Activated CD8-positive, alpha-beta T cell treated with anti-CD3 and anti-CD28 coated beads, Interleukin-2, amount 10 ng/mL, durations not matched to agents 7 days and 5 days (primary cell): ENCODE measurements around the gene PTX4. TPM values are rescaled to one million over a fixed set of nuclear protein-coding genes. Genes with fewer than 3 reads are reported as not detected.

Experiments used
- ATAC-seq: fragments of 150-1000 bp; cut with Tn5 transposase; one replicate; pipeline ENCODE4 v1.10.0; 2021; ENCODE audit warnings: moderate library complexity
- CTCF ChIA-PET: fragments of 350-600 bp; sonication (Branson Sonifier 250); formaldehyde crosslinking; loops from one replicate; lab custom pipeline; 2021; ENCODE audit warnings: antibody characterized with exemption; lab: Charles Lee
- POLR2A ChIA-PET: fragments of 350-600 bp; sonication (Branson Sonifier 250); formaldehyde crosslinking; loops from one replicate; lab custom pipeline; 2021; ENCODE audit warnings: antibody characterized with exemption; lab: Charles Lee
- DNase-seq: peaks from one replicate; pipeline ENCODE4 v3.0.0-alpha.2; 2020
- H3K27ac Mint-ChIP-seq: one replicate; pipeline ENCODE4 v1.8.0; 2021; ENCODE audit warnings: mild to moderate bottlenecking, mixed read lengths
- H3K27me3 Mint-ChIP-seq: one replicate; pipeline ENCODE4 v1.8.0; 2021; ENCODE audit warnings: low read depth, mixed read lengths
- H3K36me3 Mint-ChIP-seq: one replicate; pipeline ENCODE4 v1.8.0; 2021; ENCODE audit warnings: low read depth, mixed read lengths
- H3K4me1 Mint-ChIP-seq: one replicate; pipeline ENCODE4 v1.8.0; 2021; ENCODE audit warnings: low read depth, mixed read lengths
- H3K4me3 Mint-ChIP-seq: one replicate; pipeline ENCODE4 v1.8.0; 2021; ENCODE audit warnings: mild to moderate bottlenecking, mixed read lengths
- H3K9me3 Mint-ChIP-seq: one replicate; pipeline ENCODE4 v1.8.0; 2022; ENCODE audit warnings: mixed read lengths; ENCODE audit not compliant: insufficient read depth
- total RNA-seq, 2 experiments: library from RNA; stranded (reverse); gene quantifications; one replicate each; pipeline ENCODE4 v1.2.3, GENCODE V29; 2021

PTX4 gene, protein sequence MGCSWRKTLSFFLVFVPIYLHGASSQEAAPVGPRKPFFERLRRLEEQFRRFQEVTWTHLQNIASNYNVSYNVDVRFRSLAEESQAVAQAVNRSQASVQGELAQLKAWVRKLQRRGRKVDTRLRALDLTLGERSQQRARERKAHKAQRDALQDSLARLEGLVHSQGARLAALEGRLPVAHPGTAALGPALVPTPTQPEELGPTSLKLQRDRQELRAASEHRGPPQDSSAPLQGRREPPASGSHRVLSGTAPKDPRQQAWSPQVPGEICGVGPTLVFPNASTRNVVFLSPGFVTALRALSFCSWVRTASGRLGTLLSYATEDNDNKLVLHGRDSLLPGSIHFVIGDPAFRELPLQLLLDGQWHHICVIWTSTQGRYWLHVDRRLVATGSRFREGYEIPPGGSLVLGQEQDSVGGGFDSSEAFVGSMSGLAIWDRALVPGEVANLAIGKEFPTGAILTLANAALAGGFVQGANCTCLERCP
- not detected for total RNA-seq

DNA sequence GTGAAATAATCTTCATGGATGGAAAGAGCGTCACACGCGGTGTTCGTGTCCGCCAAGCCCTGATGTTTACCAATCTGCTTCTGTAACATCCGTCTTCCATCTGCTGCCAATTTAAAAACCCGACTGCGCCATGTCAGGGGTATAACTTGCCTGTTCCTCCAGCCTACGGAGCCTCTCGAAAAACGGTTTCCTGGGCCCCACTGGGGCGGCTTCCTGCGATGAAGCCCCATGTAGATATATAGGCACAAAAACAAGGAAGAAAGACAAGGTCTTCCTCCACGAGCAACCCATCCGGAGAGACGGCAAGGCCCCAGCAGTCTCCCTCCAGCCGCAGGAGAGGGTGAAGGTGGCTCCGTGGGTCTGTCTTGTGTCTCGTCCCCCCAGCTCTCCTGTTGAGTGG is at the start of gene PTX4:
Gene PTX4, minus strand, starts transcription at position 326 of the 400 bp plus-strand sequence. Its CDS starts 35 bp downstream, at position 291.
- Mint-ChIP-seq H3K4me1 (peaks cover 10% of the 10 kb centered on the region), H3K27ac (no peak within 1 kb of the TSS), H3K4me3 (no peak within 1 kb of the TSS), H3K27me3 (no peaks in the 10 kb centered on the region), H3K9me3 (no peaks in the 10 kb centered on the region), H3K36me3 (no peaks in the 10 kb centered on the region)
- ChIA-PET POLR2A (interaction anchor here (0.8 kb wide), 1 partner anchor 65 kb away, joined by 4 read pairs; no protein-coding TSS in a partner anchor), CTCF (no interaction called here)
- no peak for ATAC-seq
- DNase-seq: no peak

DNA sequence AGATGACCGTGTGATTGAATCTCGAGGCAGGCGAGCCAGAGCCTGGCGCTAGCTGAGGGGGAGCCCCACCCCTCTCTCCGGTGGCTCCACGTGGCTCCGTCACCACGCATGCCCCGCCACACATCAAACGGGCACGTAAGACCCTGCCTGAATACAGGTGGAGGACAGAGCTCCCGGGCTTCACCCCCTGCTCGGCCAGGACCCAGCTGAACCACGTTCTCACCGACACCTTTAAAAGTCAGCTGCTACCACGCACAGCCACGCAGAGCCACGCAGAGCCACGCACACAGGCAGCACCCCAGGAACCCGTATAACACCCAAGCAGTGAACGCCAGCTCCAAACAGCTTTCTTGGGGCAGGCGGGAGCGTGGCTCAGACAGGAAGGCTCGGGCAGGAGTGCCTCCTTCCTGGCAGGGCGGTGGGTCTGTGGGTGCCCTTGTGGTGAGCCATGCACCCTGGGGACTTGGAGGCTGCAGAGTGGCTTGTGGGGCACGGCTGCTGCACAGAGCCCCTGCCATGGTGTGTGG is 49.1 kb upstream of the PTX4 start:
- Mint-ChIP-seq H3K4me3 (peak overlapping the region; percentile 90), H3K36me3 (peaks cover 64% of the 10 kb centered on the region), H3K27ac (peak overlapping the region; percentile 83), H3K9me3 (no peaks in the 10 kb centered on the region), H3K4me1 (peaks cover 64% of the 10 kb centered on the region), H3K27me3 (no peaks in the 10 kb centered on the region)
- no peak for ATAC-seq
- ChIA-PET POLR2A (interaction anchor here (1.2 to 1.5 kb wide), 4 partner anchors 10 to 117 kb away, joined by 3 to 7 read pairs (median 4); partner anchors contain the start of genes TELO2 and UQCC4), CTCF (interaction anchor here (1.1 kb wide), 1 partner anchor 10 kb away, joined by 3 read pairs; no protein-coding TSS in a partner anchor)
- peak; percentile 58 for DNase-seq

- no peaks in the 10 kb centered on the region for H3K9me3 Mint-ChIP-seq
Measured at GRCh38 chr16:1537138-1537577, 48.4 kb upstream of the PTX4 start.

DNA sequence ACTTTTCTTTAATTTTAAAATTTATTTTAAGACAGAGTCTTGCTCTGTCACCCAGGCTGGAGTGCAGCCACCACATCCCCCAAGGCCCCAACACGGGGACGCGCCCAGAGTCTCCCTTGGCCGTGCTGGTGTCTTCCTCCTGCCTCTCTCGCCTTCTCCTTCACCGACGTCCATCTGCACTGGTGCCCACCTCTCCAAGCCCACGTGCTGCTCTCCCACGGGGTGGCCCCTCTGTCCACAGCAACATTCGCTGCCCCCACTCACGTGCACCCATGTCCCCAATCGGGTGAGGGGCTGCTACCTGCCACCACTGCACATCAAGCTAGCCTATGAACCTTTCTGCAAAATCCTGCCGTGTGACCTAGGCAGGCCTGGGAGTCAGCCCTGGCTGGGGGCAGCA is 47.9 kb upstream of the PTX4 start:
- Mint-ChIP-seq H3K36me3 (peaks cover 52% of the 10 kb centered on the region), H3K27me3 (no peaks in the 10 kb centered on the region), H3K4me3 (peak overlapping the region; percentile 90), H3K9me3 (no peaks in the 10 kb centered on the region), H3K27ac (peak overlapping the region; percentile 76), H3K4me1 (peaks cover 59% of the 10 kb centered on the region)
- POLR2A ChIA-PET: interaction anchor here (0.6 kb wide), 1 partner anchor 248 kb away, joined by 3 read pairs; no protein-coding TSS in a partner anchor
- CTCF ChIA-PET: interaction anchor here (0.9 kb wide), 1 partner anchor 21 kb away, joined by 3 read pairs; no protein-coding TSS in a partner anchor
- no peak for DNase-seq
- no peak for ATAC-seq

More at GRCh38 chr16:1537138-1537577, 48.4 kb upstream of the PTX4 start:
- Mint-ChIP-seq H3K27me3 (no peaks in the 10 kb centered on the region), H3K36me3 (peaks cover 58% of the 10 kb centered on the region), H3K4me1 (peaks cover 63% of the 10 kb centered on the region), H3K27ac (peak overlapping the region; percentile 76), H3K4me3 (peak overlapping the region; percentile 90)
- ChIA-PET CTCF (no interaction called here), POLR2A (no interaction called here)
- DNase-seq (no peak), ATAC-seq (no peak)

- DNase-seq (peak; percentile 51), ATAC-seq (peak; percentile 40)
- CTCF ChIA-PET: interaction anchor here (0.7 to 2.1 kb wide), 5 partner anchors 8 to 170 kb away, joined by 3 to 6 read pairs (median 3); partner anchors contain the start of gene MAPK8IP3
- peak overlapping the region; percentile 90 for H3K4me3 Mint-ChIP-seq
- H3K9me3 Mint-ChIP-seq: no peaks in the 10 kb centered on the region
- POLR2A ChIA-PET: interaction anchor here (1.0 kb wide), 1 partner anchor 114 kb away, joined by 3 read pairs; no protein-coding TSS in a partner anchor
- peak overlapping the region; percentile 83 for H3K27ac Mint-ChIP-seq
- peaks cover 55% of the 10 kb centered on the region for H3K4me1 Mint-ChIP-seq
- no peaks in the 10 kb centered on the region for H3K27me3 Mint-ChIP-seq
- peaks cover 49% of the 10 kb centered on the region for H3K36me3 Mint-ChIP-seq
Measured at GRCh38 chr16:1535391-1536291, 46.9 kb upstream of the PTX4 start.

DNA sequence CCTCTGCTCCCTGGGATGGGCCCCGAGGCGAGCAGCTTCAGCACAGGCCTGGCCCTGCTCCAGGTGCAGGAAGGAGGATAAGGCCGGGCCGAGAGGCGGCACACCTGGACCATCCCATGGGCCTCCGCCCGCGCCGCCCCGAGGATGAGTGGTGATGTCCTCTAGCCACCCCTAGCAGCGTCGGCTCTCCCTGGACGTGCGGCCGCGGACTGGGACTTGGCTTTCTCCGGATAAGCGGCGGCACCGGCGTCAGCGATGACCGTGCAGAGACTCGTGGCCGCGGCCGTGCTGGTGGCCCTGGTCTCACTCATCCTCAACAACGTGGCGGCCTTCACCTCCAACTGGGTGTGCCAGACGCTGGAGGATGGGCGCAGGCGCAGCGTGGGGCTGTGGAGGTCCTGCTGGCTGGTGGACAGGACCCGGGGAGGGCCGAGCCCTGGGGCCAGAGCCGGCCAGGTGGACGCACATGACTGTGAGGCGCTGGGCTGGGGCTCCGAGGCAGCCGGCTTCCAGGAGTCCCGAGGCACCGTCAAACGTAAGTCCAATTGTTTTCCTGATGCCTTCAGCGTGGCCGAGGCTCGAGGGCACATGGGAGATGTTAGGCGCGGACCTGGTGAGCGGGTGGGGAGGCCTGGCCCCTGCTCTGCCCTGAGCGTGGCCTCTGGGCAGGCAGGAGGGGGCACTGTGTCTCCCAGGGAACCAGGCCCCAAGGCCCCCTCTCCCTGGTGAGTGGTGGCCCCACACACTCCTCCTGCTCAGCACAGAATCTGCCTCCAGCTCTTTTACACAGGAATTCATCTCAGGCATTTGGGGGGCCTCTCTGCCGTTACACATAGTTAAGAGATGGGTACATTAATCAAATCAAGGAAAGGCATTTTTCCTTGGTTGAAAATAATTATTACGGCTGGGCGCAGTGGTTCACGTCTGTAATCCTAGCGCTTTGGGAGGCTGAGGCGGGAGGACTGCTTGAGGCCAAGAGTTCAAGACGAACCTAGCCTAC is 45.6 kb upstream of the PTX4 start:
- Mint-ChIP-seq H3K27me3 (no peaks in the 10 kb centered on the region), H3K4me3 (peak overlapping the region; percentile 90), H3K4me1 (peaks cover 53% of the 10 kb centered on the region), H3K36me3 (peaks cover 41% of the 10 kb centered on the region), H3K27ac (peak overlapping the region; percentile 87), H3K9me3 (no peaks in the 10 kb centered on the region)
- no peak for DNase-seq
- peak; percentile 37 for ATAC-seq
- CTCF ChIA-PET: interaction anchor here (0.6 to 2.1 kb wide), 5 partner anchors 11 to 173 kb away, joined by 3 to 6 read pairs (median 4); partner anchors contain the start of genes MAPK8IP3 and UQCC4
- POLR2A ChIA-PET: interaction anchor here (0.8 to 1.1 kb wide), 3 partner anchors 40 to 189 kb away, joined by 3 read pairs; no protein-coding TSS in a partner anchor

- ChIA-PET POLR2A (interaction anchor here (0.6 to 1.1 kb wide), 4 partner anchors 10 to 190 kb away, joined by 3 read pairs; partner anchors contain the start of genes CRAMP1 and IFT140), CTCF (interaction anchor here (1.4 to 1.8 kb wide), 2 partner anchors 12 to 113 kb away, joined by 4 read pairs; partner anchors contain the start of gene UQCC4)
- Mint-ChIP-seq H3K4me1 (peaks cover 46% of the 10 kb centered on the region), H3K27me3 (no peaks in the 10 kb centered on the region), H3K27ac (peak within 1 kb of the TSS; percentile 87), H3K36me3 (peaks cover 38% of the 10 kb centered on the region), H3K4me3 (peak within 1 kb of the TSS; percentile 90), H3K9me3 (no peaks in the 10 kb centered on the region)
- DNase-seq: peak; percentile 59
- peak; percentile 44 for ATAC-seq
Measured at GRCh38 chr16:1533443-1533951, 44.8 kb upstream of the PTX4 start, which contains the start of gene TMEM204. TMEM204 (plus strand) TSS chr16:1533666; CDS start chr16:1534276, 610 bp downstream.

DNA sequence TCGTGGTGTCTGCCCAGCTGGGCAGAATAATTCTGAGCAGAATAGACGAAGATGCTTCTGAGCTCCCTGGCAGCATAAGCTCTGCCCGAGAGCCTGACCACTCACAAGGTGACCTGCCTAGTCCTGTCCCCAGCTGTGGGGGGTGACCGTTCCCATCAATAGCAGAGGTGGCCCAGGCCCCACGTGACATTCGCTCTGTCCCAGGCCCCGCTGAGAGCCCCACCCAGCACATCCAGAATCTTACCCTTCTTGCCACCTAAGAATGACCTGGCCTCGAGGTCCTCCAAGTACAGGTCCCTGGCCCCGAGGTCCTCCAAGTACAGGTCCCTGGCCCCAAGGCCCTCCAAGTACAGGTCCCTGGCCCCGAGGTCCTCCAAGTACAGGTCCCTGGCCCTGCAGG is 44.0 kb upstream of the PTX4 start:
- no peaks in the 10 kb centered on the region for H3K9me3 Mint-ChIP-seq
- DNase-seq (no peak), ATAC-seq (no peak)
- peaks cover 45% of the 10 kb centered on the region for H3K4me1 Mint-ChIP-seq
- H3K27me3 Mint-ChIP-seq: no peaks in the 10 kb centered on the region
- H3K4me3 Mint-ChIP-seq: peak overlapping the region; percentile 90
- H3K27ac Mint-ChIP-seq: peak overlapping the region; percentile 87
- peaks cover 31% of the 10 kb centered on the region for H3K36me3 Mint-ChIP-seq
- CTCF ChIA-PET: interaction anchor here (1.4 to 1.8 kb wide), 2 partner anchors 12 to 112 kb away, joined by 4 read pairs; partner anchors contain the start of gene UQCC4
- POLR2A ChIA-PET: interaction anchor here (0.6 to 1.1 kb wide), 4 partner anchors 10 to 522 kb away, joined by 3 read pairs; partner anchors contain the start of genes CRAMP1 and IFT140

DNA sequence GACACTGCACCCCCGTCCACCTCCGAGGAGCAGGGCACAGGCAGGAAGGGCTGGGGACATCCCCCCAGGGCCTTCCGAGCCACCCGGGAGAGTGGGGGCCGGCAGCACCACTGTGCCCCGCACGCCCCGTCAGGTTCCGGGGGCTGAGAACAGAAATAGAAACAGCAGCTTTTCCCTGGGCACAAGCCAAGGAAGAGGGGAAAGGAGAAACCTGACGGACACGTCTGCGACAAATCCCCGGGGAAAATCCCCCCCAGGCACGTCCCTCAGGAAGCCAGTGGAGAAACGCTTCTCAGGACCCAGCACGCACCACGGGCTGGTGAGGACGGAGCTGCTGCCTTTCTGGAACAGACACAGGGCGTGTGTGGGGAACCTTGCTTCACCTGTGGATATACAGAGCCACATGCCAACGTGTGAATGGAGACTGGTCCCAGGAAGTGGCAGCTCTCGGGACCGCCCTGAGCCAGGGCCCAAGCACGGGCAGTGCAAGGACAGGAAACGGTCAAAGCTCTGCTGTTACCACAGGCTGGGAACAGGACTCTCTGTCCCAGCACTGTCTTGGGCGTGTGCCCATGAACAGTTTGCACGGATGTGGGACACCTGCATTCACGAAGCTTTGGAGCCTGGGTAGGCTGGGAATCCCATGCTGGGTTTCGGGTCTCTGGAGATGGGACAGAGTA is 43.5 kb upstream of the PTX4 start:
- CTCF ChIA-PET: interaction anchor here (1.8 kb wide), 1 partner anchor 13 kb away, joined by 4 read pairs; no protein-coding TSS in a partner anchor
- ATAC-seq: no peak

More for the DNA sequence above, 43.5 kb upstream of the PTX4 start:
- no peaks in the 10 kb centered on the region for H3K9me3 Mint-ChIP-seq
- H3K27ac Mint-ChIP-seq: peak overlapping the region; percentile 87
- no peak overlapping the region for H3K4me3 Mint-ChIP-seq
- no peaks in the 10 kb centered on the region for H3K27me3 Mint-ChIP-seq
- POLR2A ChIA-PET: interaction anchor here (0.6 kb wide), 1 partner anchor 522 kb away, joined by 3 read pairs; no protein-coding TSS in a partner anchor
- peaks cover 26% of the 10 kb centered on the region for H3K36me3 Mint-ChIP-seq
- no peak for DNase-seq
- H3K4me1 Mint-ChIP-seq: peaks cover 43% of the 10 kb centered on the region
